ENCODE measurements around the gene ZNG1A.

The ZNG1A gene

GRCh38 chr9:214351-214647, 35.4 kb upstream of the ZNG1A start:
- TF ChIP-seq FOXM1 (IDR thresholded peaks at IDR 0.05; ENCODE audit: borderline replicate concordance, low read depth) (no peak), MAX (IDR thresholded peaks at IDR 0.05) (0 out of 2 replicates have a peak, but pooled peaks have one; percentile 38)

GRCh38 chr9:212297-212696, 33.4 kb upstream of the ZNG1A start:
- TF ChIP-seq TCF12 (IDR thresholded peaks at IDR 0.05; ENCODE audit: low read depth) (no peak), EP300 (IDR thresholded peaks at IDR 0.05; ENCODE audit: borderline replicate concordance) (no peak), EGR1 (IDR thresholded peaks at IDR 0.05) (no peak), TEAD4 (IDR thresholded peaks at IDR 0.05) (no peak), USF1 (IDR thresholded peaks at IDR 0.05) (no peak), TAF1 (IDR thresholded peaks at IDR 0.05; ENCODE audit: low read depth) (no peak), ZBTB7A (IDR thresholded peaks at IDR 0.05; ENCODE audit: low read depth) (no peak), FOXM1 (IDR thresholded peaks at IDR 0.05; ENCODE audit: borderline replicate concordance, low read depth) (no peak), CREB1 (IDR thresholded peaks at IDR 0.05; ENCODE audit: low read depth) (no peak), YY1 (IDR thresholded peaks at IDR 0.05; ENCODE audit: low read depth) (no peak), CEBPB (IDR thresholded peaks at IDR 0.05) (no peak), REST (IDR thresholded peaks at IDR 0.05; ENCODE audit: low read depth) (no peak)

GRCh38 chr9:211557-211956, 32.7 kb upstream of the ZNG1A start:
- TF ChIP-seq ZBTB7A (IDR thresholded peaks at IDR 0.05; ENCODE audit: low read depth): no peak
- TF ChIP-seq TCF12 (IDR thresholded peaks at IDR 0.05; ENCODE audit: low read depth): no peak
- TF ChIP-seq CEBPB (IDR thresholded peaks at IDR 0.05): no peak

- no peak for TF ChIP-seq CREB1 (IDR thresholded peaks at IDR 0.05; ENCODE audit: low read depth)
- no peak for TF ChIP-seq ZBTB7A (IDR thresholded peaks at IDR 0.05; ENCODE audit: low read depth)
- TF ChIP-seq REST (IDR thresholded peaks at IDR 0.05; ENCODE audit: low read depth): no peak
- TF ChIP-seq USF1 (IDR thresholded peaks at IDR 0.05): no peak
- TF ChIP-seq TAF1 (IDR thresholded peaks at IDR 0.05; ENCODE audit: low read depth): no peak
Measured at GRCh38 chr9:211036-211435, 32.2 kb upstream of the ZNG1A start.

- TF ChIP-seq REST (IDR thresholded peaks at IDR 0.05; ENCODE audit: low read depth) (no peak), TEAD4 (IDR thresholded peaks at IDR 0.05) (no peak), EP300 (IDR thresholded peaks at IDR 0.05; ENCODE audit: borderline replicate concordance) (no peak), TCF12 (IDR thresholded peaks at IDR 0.05; ENCODE audit: low read depth) (no peak), CREB1 (IDR thresholded peaks at IDR 0.05; ENCODE audit: low read depth) (no peak), CEBPB (IDR thresholded peaks at IDR 0.05) (no peak), RAD21 (IDR thresholded peaks at IDR 0.05; ENCODE audit: low read depth) (no peak), USF1 (IDR thresholded peaks at IDR 0.05) (no peak)
Measured at GRCh38 chr9:209143-209758, 30.4 kb upstream of the ZNG1A start.
